ENCODE data around the gene SGMS2. TPM values are rescaled to one million over a fixed set of nuclear protein-coding genes. Genes with fewer than 3 reads are reported as not detected.
A peak's percentile ranks its signal among the peaks of the same experiment; 100 is the strongest.

SGMS2 gene
- total RNA-seq: 0.50 and 1.0 TPM in 2 replicates

GRCh38 chr4:107824350-107825071, at the start of gene SGMS2:
SGMS2 (plus strand) TSS chr4:107824932; CDS start chr4:107895554, 70,622 bp downstream.
- intact Hi-C loops (cut with micrococcal nuclease): loop anchor here (1.0 to 10.0 kb wide), 2 partner anchors 104 to 110 kb away; partner anchors contain the start of genes CYP2U1 and PAPSS1
- DNase-seq (ENCODE audit: low spot score): peak; percentile 25
- H3K27me3 Mint-ChIP-seq (ENCODE audit: low read depth): peaks cover 63% of the 10 kb centered on the region
- H3K27ac Mint-ChIP-seq: peak within 1 kb of the TSS; percentile 67
- H3K9me3 Mint-ChIP-seq: no peaks in the 10 kb centered on the region
- H3K36me3 Mint-ChIP-seq (ENCODE audit: low read depth): no peaks in the 10 kb centered on the region
- H3K4me1 Mint-ChIP-seq (ENCODE audit: low read depth): peaks cover 7% of the 10 kb centered on the region
- H3K4me3 Mint-ChIP-seq (ENCODE audit: low read depth): peak within 1 kb of the TSS; percentile 84

- Mint-ChIP-seq H3K27me3 (ENCODE audit: low read depth) (no peaks in the 10 kb centered on the region), H3K4me3 (ENCODE audit: low read depth) (no peak overlapping the region), H3K9me3 (peaks cover 20% of the 10 kb centered on the region), H3K36me3 (ENCODE audit: low read depth) (no peaks in the 10 kb centered on the region), H3K4me1 (ENCODE audit: low read depth) (no peaks in the 10 kb centered on the region), H3K27ac (no peak overlapping the region)
- DNase-seq (ENCODE audit: low spot score): no peak
- intact Hi-C loops (cut with micrococcal nuclease): no loop called here
Observed at GRCh38 chr4:107777890-107778289, 46.8 kb upstream of the SGMS2 start.

GRCh38 chr4:107778784-107779530, 45.8 kb upstream of the SGMS2 start:
- Mint-ChIP-seq H3K4me3 (ENCODE audit: low read depth) (no peak overlapping the region), H3K27ac (no peak overlapping the region), H3K36me3 (ENCODE audit: low read depth) (no peaks in the 10 kb centered on the region), H3K4me1 (ENCODE audit: low read depth) (no peaks in the 10 kb centered on the region), H3K9me3 (peaks cover 20% of the 10 kb centered on the region), H3K27me3 (ENCODE audit: low read depth) (no peaks in the 10 kb centered on the region)
- intact Hi-C loops (cut with micrococcal nuclease): no loop called here
- DNase-seq (ENCODE audit: low spot score): no peak

- Mint-ChIP-seq H3K36me3 (ENCODE audit: low read depth) (no peaks in the 10 kb centered on the region), H3K9me3 (peaks cover 20% of the 10 kb centered on the region), H3K4me3 (ENCODE audit: low read depth) (no peak overlapping the region), H3K27ac (no peak overlapping the region), H3K27me3 (ENCODE audit: low read depth) (no peaks in the 10 kb centered on the region), H3K4me1 (ENCODE audit: low read depth) (no peaks in the 10 kb centered on the region)
- intact Hi-C loops (cut with micrococcal nuclease): no loop called here
- no peak for DNase-seq (ENCODE audit: low spot score)
Observed at GRCh38 chr4:107780665-107781064, 44.1 kb upstream of the SGMS2 start.

- no peak overlapping the region for H3K4me3 Mint-ChIP-seq (ENCODE audit: low read depth)
- H3K27me3 Mint-ChIP-seq (ENCODE audit: low read depth): peaks cover 5% of the 10 kb centered on the region
- no peaks in the 10 kb centered on the region for H3K4me1 Mint-ChIP-seq (ENCODE audit: low read depth)
- DNase-seq (ENCODE audit: low spot score): no peak
- no peaks in the 10 kb centered on the region for H3K9me3 Mint-ChIP-seq
- intact Hi-C loops (cut with micrococcal nuclease): no loop called here
- H3K36me3 Mint-ChIP-seq (ENCODE audit: low read depth): no peaks in the 10 kb centered on the region
- no peak overlapping the region for H3K27ac Mint-ChIP-seq
Observed at GRCh38 chr4:107791902-107792301, 32.8 kb upstream of the SGMS2 start.

GRCh38 chr4:107792711-107793110, 32.0 kb upstream of the SGMS2 start:
- no peak overlapping the region for H3K27ac Mint-ChIP-seq
- H3K4me1 Mint-ChIP-seq (ENCODE audit: low read depth): no peaks in the 10 kb centered on the region
- intact Hi-C loops (cut with micrococcal nuclease): no loop called here
- no peaks in the 10 kb centered on the region for H3K36me3 Mint-ChIP-seq (ENCODE audit: low read depth)
- peaks cover 5% of the 10 kb centered on the region for H3K27me3 Mint-ChIP-seq (ENCODE audit: low read depth)
- H3K9me3 Mint-ChIP-seq: no peaks in the 10 kb centered on the region
- no peak overlapping the region for H3K4me3 Mint-ChIP-seq (ENCODE audit: low read depth)
- no peak for DNase-seq (ENCODE audit: low spot score)

GRCh38 chr4:107793996-107794395, 30.7 kb upstream of the SGMS2 start:
- intact Hi-C loops (cut with micrococcal nuclease): no loop called here
- no peaks in the 10 kb centered on the region for H3K9me3 Mint-ChIP-seq
- no peaks in the 10 kb centered on the region for H3K4me1 Mint-ChIP-seq (ENCODE audit: low read depth)
- DNase-seq (ENCODE audit: low spot score): no peak
- no peak overlapping the region for H3K27ac Mint-ChIP-seq
- H3K27me3 Mint-ChIP-seq (ENCODE audit: low read depth): peaks cover 5% of the 10 kb centered on the region
- H3K36me3 Mint-ChIP-seq (ENCODE audit: low read depth): no peaks in the 10 kb centered on the region
- H3K4me3 Mint-ChIP-seq (ENCODE audit: low read depth): no peak overlapping the region

- Mint-ChIP-seq H3K27me3 (ENCODE audit: low read depth) (peaks cover 13% of the 10 kb centered on the region), H3K36me3 (ENCODE audit: low read depth) (no peaks in the 10 kb centered on the region), H3K4me3 (ENCODE audit: low read depth) (no peak overlapping the region), H3K4me1 (ENCODE audit: low read depth) (no peaks in the 10 kb centered on the region), H3K27ac (no peak overlapping the region), H3K9me3 (no peaks in the 10 kb centered on the region)
- DNase-seq (ENCODE audit: low spot score): no peak
- intact Hi-C loops (cut with micrococcal nuclease): no loop called here
Observed at GRCh38 chr4:107799669-107800450, 24.9 kb upstream of the SGMS2 start.

- H3K4me3 Mint-ChIP-seq (ENCODE audit: low read depth): no peak overlapping the region
Observed at GRCh38 chr4:107800706-107801105, 24.0 kb upstream of the SGMS2 start.

GRCh38 chr4:107801766-107802211, 22.9 kb upstream of the SGMS2 start:
- Mint-ChIP-seq H3K9me3 (no peaks in the 10 kb centered on the region), H3K27me3 (ENCODE audit: low read depth) (peaks cover 11% of the 10 kb centered on the region), H3K36me3 (ENCODE audit: low read depth) (no peaks in the 10 kb centered on the region), H3K4me3 (ENCODE audit: low read depth) (no peak overlapping the region), H3K27ac (no peak overlapping the region), H3K4me1 (ENCODE audit: low read depth) (no peaks in the 10 kb centered on the region)
- no peak for DNase-seq (ENCODE audit: low spot score)
- intact Hi-C loops (cut with micrococcal nuclease): no loop called here

More at GRCh38 chr4:107800706-107801105, 24.0 kb upstream of the SGMS2 start:
- Mint-ChIP-seq H3K27ac (no peak overlapping the region), H3K36me3 (ENCODE audit: low read depth) (no peaks in the 10 kb centered on the region), H3K27me3 (ENCODE audit: low read depth) (peaks cover 15% of the 10 kb centered on the region), H3K9me3 (no peaks in the 10 kb centered on the region), H3K4me1 (ENCODE audit: low read depth) (no peaks in the 10 kb centered on the region)
- intact Hi-C loops (cut with micrococcal nuclease): no loop called here
- no peak for DNase-seq (ENCODE audit: low spot score)

GRCh38 chr4:107804956-107805355, 19.8 kb upstream of the SGMS2 start:
- intact Hi-C loops (cut with micrococcal nuclease): no loop called here
- DNase-seq (ENCODE audit: low spot score): no peak
- Mint-ChIP-seq H3K27me3 (ENCODE audit: low read depth) (peaks cover 15% of the 10 kb centered on the region), H3K4me1 (ENCODE audit: low read depth) (no peaks in the 10 kb centered on the region), H3K4me3 (ENCODE audit: low read depth) (no peak overlapping the region), H3K27ac (no peak overlapping the region), H3K9me3 (no peaks in the 10 kb centered on the region), H3K36me3 (ENCODE audit: low read depth) (no peaks in the 10 kb centered on the region)

GRCh38 chr4:107806196-107806595, 18.5 kb upstream of the SGMS2 start:
- Mint-ChIP-seq H3K27ac (no peak overlapping the region), H3K27me3 (ENCODE audit: low read depth) (peaks cover 18% of the 10 kb centered on the region), H3K4me1 (ENCODE audit: low read depth) (no peaks in the 10 kb centered on the region), H3K4me3 (ENCODE audit: low read depth) (no peak overlapping the region), H3K9me3 (no peaks in the 10 kb centered on the region), H3K36me3 (ENCODE audit: low read depth) (no peaks in the 10 kb centered on the region)
- intact Hi-C loops (cut with micrococcal nuclease): no loop called here
- DNase-seq (ENCODE audit: low spot score): no peak

Data from activated T-helper 2 cell treated with anti-CD3 and anti-CD28 coated beads, Interferon-gamma antibody, Interleukin-2, Interleukin-4, amounts not matched to agents 10 μg/mL and 5 μg/mL and 100 μg/mL, durations not matched to agents 14 hours and 24 hours and 36 hours (primary cell).